ENCODE data around the gene TRIM27.
A peak's percentile ranks its signal among the peaks of the same experiment; 100 is the strongest.
"Not testable (repeated sequence)": the region's sequence is repeated elsewhere in the genome, so short reads cannot be mapped to it uniquely, and the experiment has no call there.

TRIM27 gene, protein sequence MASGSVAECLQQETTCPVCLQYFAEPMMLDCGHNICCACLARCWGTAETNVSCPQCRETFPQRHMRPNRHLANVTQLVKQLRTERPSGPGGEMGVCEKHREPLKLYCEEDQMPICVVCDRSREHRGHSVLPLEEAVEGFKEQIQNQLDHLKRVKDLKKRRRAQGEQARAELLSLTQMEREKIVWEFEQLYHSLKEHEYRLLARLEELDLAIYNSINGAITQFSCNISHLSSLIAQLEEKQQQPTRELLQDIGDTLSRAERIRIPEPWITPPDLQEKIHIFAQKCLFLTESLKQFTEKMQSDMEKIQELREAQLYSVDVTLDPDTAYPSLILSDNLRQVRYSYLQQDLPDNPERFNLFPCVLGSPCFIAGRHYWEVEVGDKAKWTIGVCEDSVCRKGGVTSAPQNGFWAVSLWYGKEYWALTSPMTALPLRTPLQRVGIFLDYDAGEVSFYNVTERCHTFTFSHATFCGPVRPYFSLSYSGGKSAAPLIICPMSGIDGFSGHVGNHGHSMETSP

GRCh38 chr6:28923318-28924102 is at the start of gene TRIM27:
Gene TRIM27, minus strand, starts transcription at chr6:28923985. Its CDS starts 353 bp downstream, at chr6:28923632.
- Mint-ChIP-seq H3K9me3 (no peaks in the 10 kb centered on the region), H3K4me1 (peaks cover 42% of the 10 kb centered on the region), H3K27ac (peak within 1 kb of the TSS; percentile 88), H3K4me3 (peak within 1 kb of the TSS; percentile 94), H3K27me3 (no peaks in the 10 kb centered on the region), H3K36me3 (ENCODE audit: low read depth) (peaks cover 40% of the 10 kb centered on the region)
- peak; percentile 83 for ATAC-seq
- DNase-seq, result peak; percentile 86

DNA sequence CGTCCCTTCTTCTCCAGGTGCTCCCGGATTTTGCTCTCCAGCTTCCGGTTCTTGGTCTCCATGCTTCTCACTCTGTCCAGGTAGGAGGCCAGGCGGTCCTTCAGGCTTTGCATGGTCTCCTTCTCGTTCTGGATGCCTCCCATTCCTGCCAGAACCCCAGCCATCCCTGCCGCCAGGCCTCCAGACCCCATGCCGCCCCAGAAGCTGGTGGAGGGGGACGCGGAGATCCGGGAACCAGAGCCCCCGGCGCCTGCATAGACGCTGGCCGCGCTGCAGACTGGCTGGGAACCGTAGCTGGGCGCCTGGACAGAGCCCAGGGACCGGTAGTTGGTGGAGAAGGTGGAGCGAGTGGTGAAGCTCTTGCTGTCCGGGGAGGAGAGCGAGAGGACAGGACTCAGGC is 46.3 kb upstream of the TRIM27 start:
- not testable (repeated sequence) for H3K4me3 Mint-ChIP-seq; ATAC-seq; DNase-seq; H3K27ac Mint-ChIP-seq; H3K36me3 Mint-ChIP-seq (ENCODE audit: low read depth); H3K4me1 Mint-ChIP-seq
- H3K9me3 Mint-ChIP-seq, result peaks cover 12% of the 10 kb centered on the region
- H3K27me3 Mint-ChIP-seq, result peaks cover 13% of the 10 kb centered on the region

GRCh38 chr6:28969129-28969528 is 45.3 kb upstream of the TRIM27 start:
- H3K4me3 Mint-ChIP-seq, result no peak overlapping the region
- H3K4me1 Mint-ChIP-seq, result no peaks in the 10 kb centered on the region
- ATAC-seq (no peak), DNase-seq (no peak)
- H3K27ac Mint-ChIP-seq, result no peak overlapping the region
- H3K27me3 Mint-ChIP-seq, result peaks cover 14% of the 10 kb centered on the region
- H3K36me3 Mint-ChIP-seq (ENCODE audit: low read depth), result no peaks in the 10 kb centered on the region
- peaks cover 12% of the 10 kb centered on the region for H3K9me3 Mint-ChIP-seq

DNA sequence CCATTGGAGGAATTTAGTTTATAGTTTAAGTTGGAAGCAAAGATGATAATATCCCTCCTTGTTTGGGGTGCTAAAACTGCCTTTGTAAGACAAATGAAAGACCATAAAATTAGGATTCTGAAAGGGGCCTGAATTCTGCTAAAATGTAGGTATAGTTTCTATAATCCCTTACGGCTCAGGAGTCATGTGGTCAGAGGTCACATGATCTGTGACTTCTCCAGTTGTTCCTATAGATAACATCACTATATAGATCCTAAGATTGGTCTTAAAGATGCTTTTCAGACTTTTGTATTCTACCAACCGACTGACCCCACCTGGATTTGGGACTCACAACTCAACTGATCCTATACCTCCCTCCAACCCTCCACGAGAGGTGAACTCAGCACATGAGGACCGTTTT is 44.7 kb upstream of the TRIM27 start:
- DNase-seq, result no peak
- no peaks in the 10 kb centered on the region for H3K36me3 Mint-ChIP-seq (ENCODE audit: low read depth)
- H3K27me3 Mint-ChIP-seq, result peaks cover 15% of the 10 kb centered on the region
- H3K27ac Mint-ChIP-seq, result no peak overlapping the region
- H3K9me3 Mint-ChIP-seq, result peaks cover 12% of the 10 kb centered on the region
- no peak for ATAC-seq
- no peak overlapping the region for H3K4me3 Mint-ChIP-seq
- H3K4me1 Mint-ChIP-seq, result no peaks in the 10 kb centered on the region

- ATAC-seq (no peak), DNase-seq (no peak)
- H3K27me3 Mint-ChIP-seq, result peaks cover 19% of the 10 kb centered on the region
- H3K36me3 Mint-ChIP-seq (ENCODE audit: low read depth), result no peaks in the 10 kb centered on the region
- H3K4me1 Mint-ChIP-seq, result no peaks in the 10 kb centered on the region
- H3K27ac Mint-ChIP-seq, result no peak overlapping the region
- no peak overlapping the region for H3K4me3 Mint-ChIP-seq
- H3K9me3 Mint-ChIP-seq, result peaks cover 12% of the 10 kb centered on the region
Measured at GRCh38 chr6:28965706-28966105, 41.9 kb upstream of the TRIM27 start.

GRCh38 chr6:28960846-28961500 is 37.2 kb upstream of the TRIM27 start:
- H3K9me3 Mint-ChIP-seq, result no peaks in the 10 kb centered on the region
- no peak overlapping the region for H3K4me3 Mint-ChIP-seq
- DNase-seq (no peak), ATAC-seq (no peak)
- H3K4me1 Mint-ChIP-seq, result no peaks in the 10 kb centered on the region
- peaks cover 32% of the 10 kb centered on the region for H3K27me3 Mint-ChIP-seq
- no peak overlapping the region for H3K27ac Mint-ChIP-seq
- no peaks in the 10 kb centered on the region for H3K36me3 Mint-ChIP-seq (ENCODE audit: low read depth)

DNA sequence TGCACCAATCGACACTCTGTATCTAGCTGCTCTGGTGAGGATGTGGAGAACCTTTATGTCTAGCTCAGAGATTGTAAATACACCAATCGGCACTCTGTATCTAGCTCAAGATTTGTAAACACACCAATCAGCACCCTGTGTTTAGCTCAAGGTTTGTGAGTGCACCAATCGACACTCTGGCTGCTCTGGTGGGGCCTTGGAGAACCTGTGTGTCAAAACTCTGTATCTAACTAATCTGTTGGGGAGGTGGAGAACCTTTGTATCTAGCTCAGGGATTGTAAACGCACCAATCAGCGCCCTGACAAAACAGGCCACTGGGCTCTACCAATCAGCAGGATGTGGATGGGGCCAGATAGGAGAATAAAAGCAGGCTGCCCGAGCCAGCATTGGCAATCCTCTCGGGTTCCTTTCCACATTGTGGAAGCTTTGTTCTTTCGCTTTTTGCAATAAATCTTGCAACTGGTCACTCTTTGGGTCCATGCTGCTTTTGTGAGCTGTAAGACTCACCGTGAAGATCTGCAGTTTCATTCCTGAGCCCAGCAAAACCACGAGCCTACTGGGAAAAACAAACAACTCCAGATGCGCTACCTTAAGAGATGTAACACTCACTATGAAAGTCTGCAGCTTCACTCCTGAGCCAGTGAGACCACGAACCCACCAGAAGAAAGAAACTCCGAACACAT is 34.9 kb upstream of the TRIM27 start:
- Mint-ChIP-seq H3K27me3 (peaks cover 31% of the 10 kb centered on the region), H3K4me1 (peaks cover 11% of the 10 kb centered on the region)
- not testable (repeated sequence) for H3K4me3 Mint-ChIP-seq; H3K36me3 Mint-ChIP-seq (ENCODE audit: low read depth); ATAC-seq; H3K27ac Mint-ChIP-seq; DNase-seq; H3K9me3 Mint-ChIP-seq

GRCh38 chr6:28957795-28958314 is 34.1 kb upstream of the TRIM27 start:
- not testable (repeated sequence) for DNase-seq; H3K27ac Mint-ChIP-seq; H3K9me3 Mint-ChIP-seq; ATAC-seq; H3K4me3 Mint-ChIP-seq; H3K36me3 Mint-ChIP-seq (ENCODE audit: low read depth)
- Mint-ChIP-seq H3K4me1 (peaks cover 16% of the 10 kb centered on the region), H3K27me3 (peaks cover 35% of the 10 kb centered on the region)

DNA sequence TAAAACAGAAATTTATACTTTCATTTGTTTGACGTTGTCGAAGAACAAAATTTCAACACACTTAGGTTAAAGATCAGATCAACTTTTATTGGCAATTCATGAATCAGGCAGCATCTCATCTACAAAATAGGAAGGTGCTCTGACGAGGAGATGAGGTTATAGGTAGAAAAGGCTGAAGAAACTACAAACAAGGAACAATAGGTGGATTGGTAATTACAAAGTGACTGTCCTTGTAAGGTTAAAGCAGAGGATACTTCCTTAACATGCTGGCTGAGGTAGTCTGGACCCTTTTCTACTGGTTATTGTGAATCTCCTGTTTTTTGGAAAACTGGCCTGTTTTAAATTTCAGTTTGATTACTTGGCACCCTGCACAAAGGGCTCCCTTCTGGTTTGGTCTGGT is 32.5 kb upstream of the TRIM27 start:
- H3K4me1 Mint-ChIP-seq, result peaks cover 18% of the 10 kb centered on the region
- peaks cover 32% of the 10 kb centered on the region for H3K27me3 Mint-ChIP-seq
- no peaks in the 10 kb centered on the region for H3K9me3 Mint-ChIP-seq
- no peak overlapping the region for H3K4me3 Mint-ChIP-seq
- no peak overlapping the region for H3K27ac Mint-ChIP-seq
- no peaks in the 10 kb centered on the region for H3K36me3 Mint-ChIP-seq (ENCODE audit: low read depth)
- DNase-seq, result no peak
- no peak for ATAC-seq

DNA sequence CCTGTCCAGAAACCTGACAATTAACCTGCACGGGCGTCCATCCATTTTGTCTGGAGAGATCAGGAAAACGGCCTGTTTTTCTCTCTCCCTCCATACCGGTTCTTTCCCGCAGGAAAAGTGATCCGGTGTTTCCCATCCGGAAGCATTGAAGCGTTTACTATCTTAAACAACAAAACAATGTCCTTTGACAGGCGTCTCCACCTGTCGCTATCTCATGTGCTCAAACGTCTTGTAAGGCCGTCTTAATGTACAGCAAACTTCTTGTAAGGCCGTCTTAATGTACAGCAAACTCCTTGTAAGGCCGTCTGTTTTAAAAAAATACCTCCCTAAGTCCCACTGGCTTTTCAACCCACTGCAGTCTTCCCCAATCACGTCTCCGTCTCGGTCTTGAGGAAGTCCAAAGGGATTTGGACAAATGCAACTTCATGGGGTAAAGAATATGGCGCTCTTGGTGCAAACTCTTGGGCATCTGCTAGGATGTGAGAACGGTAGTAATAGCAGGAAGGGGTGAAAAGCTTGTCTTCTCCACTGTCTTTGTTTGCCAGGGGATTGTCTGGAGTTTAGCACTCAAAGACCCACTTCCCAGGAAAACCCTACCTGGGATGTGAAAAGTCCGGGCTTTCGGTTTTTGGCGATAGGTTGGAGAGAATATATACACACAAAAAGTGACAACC is 29.9 kb upstream of the TRIM27 start:
- no peak for ATAC-seq
- Mint-ChIP-seq H3K27me3 (peaks cover 17% of the 10 kb centered on the region), H3K4me1 (peaks cover 21% of the 10 kb centered on the region), H3K27ac (peak overlapping the region; percentile 84), H3K36me3 (ENCODE audit: low read depth) (peaks cover 2% of the 10 kb centered on the region), H3K4me3 (peak overlapping the region; percentile 83), H3K9me3 (no peaks in the 10 kb centered on the region)
- no peak for DNase-seq

DNA sequence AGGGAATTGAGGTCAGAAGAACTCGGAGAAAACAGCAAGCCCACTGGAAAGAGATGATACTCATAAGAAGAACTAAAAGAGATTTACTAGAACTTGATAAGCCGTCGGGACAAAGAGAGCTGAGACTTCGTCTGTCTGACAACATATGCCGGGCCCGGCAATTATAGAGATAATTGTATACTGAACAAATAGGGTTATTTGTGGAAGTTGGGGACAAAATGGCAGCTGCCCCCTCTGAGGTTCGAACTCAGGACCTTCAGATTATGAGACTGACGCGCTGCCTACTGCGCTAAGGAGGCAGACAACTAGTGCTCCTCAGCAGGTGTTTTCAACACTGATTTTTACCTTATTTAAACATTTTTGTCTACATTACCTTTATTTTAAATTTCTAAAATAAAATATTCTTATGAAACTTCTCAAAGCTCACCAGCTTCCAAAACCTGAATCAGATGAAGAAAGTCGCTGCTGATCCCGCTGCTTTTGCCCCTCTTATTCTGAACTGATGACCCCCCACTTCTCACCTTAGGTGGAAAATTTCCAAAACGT is 29.3 kb upstream of the TRIM27 start:
- DNase-seq (peak; percentile 66), ATAC-seq (peak; percentile 83)
- Mint-ChIP-seq H3K4me3 (peak overlapping the region; percentile 83), H3K27me3 (peaks cover 17% of the 10 kb centered on the region), H3K9me3 (no peaks in the 10 kb centered on the region), H3K4me1 (peaks cover 21% of the 10 kb centered on the region), H3K36me3 (ENCODE audit: low read depth) (peaks cover 2% of the 10 kb centered on the region), H3K27ac (peak overlapping the region; percentile 84)

DNA sequence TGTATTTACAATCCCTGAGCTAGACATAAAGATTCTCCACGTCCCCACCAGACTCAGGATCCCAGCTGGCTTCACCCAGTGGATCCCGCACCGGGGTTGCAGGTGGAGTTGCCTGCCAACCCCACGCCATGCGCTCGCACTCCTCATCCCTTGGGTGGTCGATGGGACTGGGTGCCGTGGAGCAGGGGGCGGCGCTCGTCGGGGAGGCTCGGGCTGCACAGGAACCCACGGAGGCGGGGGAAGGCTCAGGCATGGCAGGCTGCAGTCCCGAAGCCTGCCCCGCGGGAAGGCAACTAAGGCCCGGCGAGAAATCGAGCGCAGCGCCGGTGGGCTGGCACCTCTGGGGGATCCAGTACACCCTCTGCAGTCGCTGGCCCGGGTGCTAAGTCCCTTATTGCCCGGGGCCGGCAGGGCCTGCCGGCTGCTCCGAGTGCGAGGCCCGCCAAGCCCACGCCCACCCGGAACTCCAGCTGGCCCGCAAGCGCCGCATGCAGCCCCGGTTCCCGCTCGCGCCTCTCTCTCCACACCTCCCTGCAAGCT is 25.9 kb upstream of the TRIM27 start:
- H3K27ac Mint-ChIP-seq; H3K36me3 Mint-ChIP-seq (ENCODE audit: low read depth); H3K9me3 Mint-ChIP-seq; DNase-seq; ATAC-seq; H3K4me3 Mint-ChIP-seq: not testable (repeated sequence)
- Mint-ChIP-seq H3K4me1 (peaks cover 17% of the 10 kb centered on the region), H3K27me3 (peaks cover 13% of the 10 kb centered on the region)
